Mesenchymal stem cell (in vitro differentiated cells and primary cell): ENCODE data around the gene POLR2J3.
"Not testable (repeated sequence)": the region's sequence is repeated elsewhere in the genome, so short reads cannot be mapped to it uniquely, and the experiment has no call there.

Experiments
- DNase-seq: peaks from one replicate; pipeline ENCODE4 v3.0.0-alpha.2; 2013
- H2AFZ ChIP-seq: one replicate; pipeline ENCODE4 v1.6.1; 2013; ENCODE audit warnings: low read depth, mild to moderate bottlenecking, control low read depth, inconsistent platforms, low read length, moderate library complexity
- H2AK5ac ChIP-seq: 2 replicates; pipeline ENCODE4 v1.6.1; 2013; ENCODE audit warnings: low read length, moderate library complexity, mild to moderate bottlenecking, inconsistent platforms; ENCODE audit not compliant: severe bottlenecking
- H2BK120ac ChIP-seq: one replicate; pipeline ENCODE4 v1.6.1; 2013; ENCODE audit warnings: low read depth, mild to moderate bottlenecking, inconsistent platforms, low read length, moderate library complexity
- H2BK12ac ChIP-seq, 2 experiments: one replicate each; pipeline ENCODE4 v1.6.1; 2013; ENCODE audit warnings: inconsistent platforms in 2 of 2, low read length in 2 of 2, mild to moderate bottlenecking in 2 of 2, moderate library complexity in 2 of 2, control low read depth in 1 of 2
- H2BK15ac ChIP-seq: one replicate; pipeline ENCODE4 v1.6.1; 2013; ENCODE audit warnings: mild to moderate bottlenecking, low read depth, inconsistent platforms; ENCODE audit not compliant: poor library complexity, severe bottlenecking
- H2BK5ac ChIP-seq: 2 replicates; pipeline ENCODE4 v1.6.1; 2013; ENCODE audit warnings: low read depth, mild to moderate bottlenecking, low read length, control low read depth, inconsistent platforms; ENCODE audit not compliant: poor library complexity, severe bottlenecking
- H3K14ac ChIP-seq, 2 experiments: one replicate each; pipeline ENCODE4 v1.6.1; 2013; ENCODE audit warnings: inconsistent platforms in 2 of 2, low read length in 2 of 2, control low read depth in 1 of 2, mild to moderate bottlenecking in 1 of 2, moderate library complexity in 1 of 2
- H3K18ac ChIP-seq, 2 experiments: one replicate each; pipeline ENCODE4 v1.6.1; 2013; ENCODE audit warnings: inconsistent platforms in 2 of 2, low read length in 2 of 2, control low read depth in 1 of 2, low read depth in 1 of 2, mild to moderate bottlenecking in 1 of 2
- H3K23ac ChIP-seq, 2 experiments: one replicate each; pipeline ENCODE4 v1.6.1; 2013; ENCODE audit warnings: inconsistent platforms in 2 of 2, low read length in 2 of 2, mild to moderate bottlenecking in 2 of 2, moderate library complexity in 2 of 2, control low read depth in 1 of 2
- H3K27ac ChIP-seq: 2 replicates; pipeline ENCODE4 v1.5.1; 2013; ENCODE audit warnings: mild to moderate bottlenecking, moderate library complexity, low read length, control low read depth, inconsistent platforms; ENCODE audit not compliant: poor library complexity, severe bottlenecking
- H3K27me3 ChIP-seq, 2 experiments: 2 replicates each; pipeline versions ENCODE4 v1.6.1 to v1.7.0; 2013; ENCODE audit warnings: low read length in 2 of 2, mild to moderate bottlenecking in 2 of 2, moderate library complexity in 2 of 2, control low read depth in 1 of 2, inconsistent platforms in 1 of 2; ENCODE audit not compliant: control insufficient read depth in 1 of 2, insufficient read depth in 1 of 2
- H3K36me3 ChIP-seq, 2 experiments: 2 replicates each; pipeline versions ENCODE4 v1.6.1 to v1.7.0; 2013; ENCODE audit warnings: low read length in 2 of 2, control low read depth in 1 of 2, inconsistent platforms in 1 of 2, low read depth in 1 of 2, mild to moderate bottlenecking in 1 of 2; ENCODE audit not compliant: insufficient read depth in 2 of 2, control insufficient read depth in 1 of 2
- H3K4ac ChIP-seq, 2 experiments: one replicate each; pipeline ENCODE4 v1.6.1; 2013; ENCODE audit warnings: inconsistent platforms in 2 of 2, low read length in 2 of 2, mild to moderate bottlenecking in 2 of 2, moderate library complexity in 2 of 2, control low read depth in 1 of 2, low read depth in 1 of 2
- H3K4me1 ChIP-seq: 2 replicates; pipeline ENCODE4 v1.6.1; 2013; ENCODE audit warnings: low read depth, low read length, control low read depth; ENCODE audit not compliant: control insufficient read depth, insufficient read depth
- H3K4me2 ChIP-seq: 2 replicates; pipeline ENCODE4 v1.6.1; 2013; ENCODE audit warnings: low read length, mild to moderate bottlenecking, inconsistent platforms; ENCODE audit not compliant: poor library complexity, severe bottlenecking
- H3K4me3 ChIP-seq, 2 experiments: 2 replicates each; pipeline versions ENCODE4 v1.5.1 to v1.7.0; 2013; ENCODE audit warnings: low read length in 2 of 2, mild to moderate bottlenecking in 2 of 2, control low read depth in 1 of 2, low read depth in 1 of 2; ENCODE audit not compliant: insufficient read depth in 1 of 2
- H3K79me1 ChIP-seq: replicated peaks from 2 replicates; pipeline ENCODE4 v1.6.1; 2013; ENCODE audit warnings: mild to moderate bottlenecking, control low read depth, low read length, inconsistent platforms; ENCODE audit not compliant: poor library complexity, severe bottlenecking
- H3K9ac ChIP-seq: 2 replicates; pipeline ENCODE4 v1.7.0; 2013; ENCODE audit warnings: mild to moderate bottlenecking, low read length, moderate library complexity
- H3K9me3 ChIP-seq: 2 replicates; pipeline ENCODE4 v1.7.0; 2013; ENCODE audit warnings: mild to moderate bottlenecking, low read length; ENCODE audit not compliant: control insufficient read depth
- H4K8ac ChIP-seq: one replicate; pipeline ENCODE4 v1.6.1; 2013; ENCODE audit warnings: inconsistent platforms, mild to moderate bottlenecking, low read length, moderate library complexity
- H4K91ac ChIP-seq: one replicate; pipeline ENCODE4 v1.6.1; 2013; ENCODE audit warnings: mild to moderate bottlenecking, low read length, inconsistent platforms
- WGBS: methylation state at CpG from one replicate; pipeline ENCODE4 v1.1.7; 2013; ENCODE audit warnings: mixed read lengths; 5-methylcytosine and 5-hydroxymethylcytosine counted together

Gene POLR2J3

DNA sequence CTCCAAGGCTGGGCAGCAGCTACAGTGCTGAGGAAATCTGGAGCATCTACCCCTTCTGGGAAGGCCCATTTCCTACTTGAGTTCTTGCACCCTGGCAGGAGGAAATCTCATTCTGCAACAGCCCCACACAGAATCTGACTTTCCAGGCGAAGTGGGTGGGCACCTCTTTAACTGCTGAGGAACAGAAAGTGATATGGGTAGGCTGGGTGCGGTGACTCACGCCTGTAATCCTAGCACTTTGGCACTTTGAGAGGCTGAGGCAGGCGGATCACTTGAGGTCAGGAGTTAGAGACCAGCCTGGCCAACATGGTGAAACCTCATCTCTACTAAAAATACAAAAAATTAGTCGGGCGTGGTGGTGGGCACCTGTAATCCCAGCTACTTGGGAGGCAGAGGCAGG lies 2.2 kb upstream of the POLR2J3 start:
- not testable (repeated sequence) for H3K4me2 ChIP-seq, H3K9me3 ChIP-seq, H2AK5ac ChIP-seq, H2BK12ac ChIP-seq, H3K4me1 ChIP-seq, H3K14ac ChIP-seq, H3K79me1 ChIP-seq, H2BK5ac ChIP-seq, H3K4ac ChIP-seq, H2BK15ac ChIP-seq, H3K9ac ChIP-seq, DNase-seq, H2AFZ ChIP-seq, H4K91ac ChIP-seq, H4K8ac ChIP-seq, H3K18ac ChIP-seq, H3K23ac ChIP-seq, H3K36me3 ChIP-seq, H3K27me3 ChIP-seq, H3K4me3 ChIP-seq, H2BK120ac ChIP-seq, H3K27ac ChIP-seq
- WGBS = no CpG with 5 or more reads among the region's 6 CpGs

DNA sequence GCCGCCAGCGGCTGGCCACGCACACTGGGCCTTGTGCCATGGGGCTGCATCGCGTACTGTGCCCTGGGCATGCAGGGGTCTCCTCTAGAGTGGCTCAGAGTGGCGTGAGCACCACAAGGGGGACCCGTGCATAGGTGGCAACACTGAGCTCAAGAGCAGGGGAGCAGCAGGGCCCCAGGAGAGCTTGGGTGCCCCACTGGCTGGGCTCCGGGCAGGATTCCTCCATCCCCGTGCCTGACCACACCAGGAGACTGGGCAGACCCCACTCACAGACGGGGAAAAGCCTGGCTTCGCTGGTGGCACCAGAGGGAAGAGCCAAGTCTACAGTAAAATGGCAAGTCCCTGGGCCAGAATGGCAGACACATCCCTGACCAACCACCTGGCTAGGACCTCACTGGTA lies 3.8 kb downstream of the POLR2J3 start:
- not testable (repeated sequence) for H4K91ac ChIP-seq, H3K9me3 ChIP-seq, H3K18ac ChIP-seq, H3K36me3 ChIP-seq, H3K23ac ChIP-seq, H2AFZ ChIP-seq, H3K9ac ChIP-seq, H3K14ac ChIP-seq, H3K4me1 ChIP-seq, H4K8ac ChIP-seq, H3K4me3 ChIP-seq, H2BK120ac ChIP-seq, H2BK5ac ChIP-seq, H3K27ac ChIP-seq, H2BK15ac ChIP-seq, H3K27me3 ChIP-seq, H3K79me1 ChIP-seq, H3K4ac ChIP-seq, H2BK12ac ChIP-seq, DNase-seq, H3K4me2 ChIP-seq, H2AK5ac ChIP-seq
- no CpG with 5 or more reads among the region's 11 CpGs for WGBS

DNA sequence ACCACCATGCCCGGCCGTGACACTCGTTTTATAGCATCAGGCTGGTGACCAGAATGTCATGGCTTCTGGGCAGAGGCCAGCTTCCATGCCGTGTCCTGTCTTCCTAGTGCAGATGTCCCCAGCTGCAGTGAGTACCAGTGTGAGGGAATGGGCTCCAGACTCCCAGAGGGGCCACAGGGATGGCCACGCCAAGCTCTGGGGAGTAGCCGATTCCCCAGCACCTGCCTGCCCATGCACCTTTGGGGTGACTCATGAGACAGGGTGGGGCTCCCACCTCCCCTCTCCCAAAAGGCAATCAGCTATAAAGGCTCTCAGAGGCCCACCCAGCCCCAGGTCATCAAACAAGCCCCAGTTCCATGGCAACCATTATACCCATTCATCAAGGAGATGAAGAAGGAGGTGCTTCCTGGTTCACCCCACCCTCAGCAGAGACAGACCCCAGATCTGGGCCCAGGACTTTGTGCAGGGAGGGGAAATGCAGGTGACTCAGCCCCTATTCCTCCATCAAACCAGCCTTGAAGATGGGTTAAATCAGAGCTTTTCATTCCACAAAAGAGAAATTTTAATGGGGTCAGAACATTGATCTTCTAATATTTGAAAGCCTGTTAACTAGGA lies 21.5 kb downstream of the POLR2J3 start, which contains the start of gene SPDYE2:
TSS of gene SPDYE2 (plus strand) at position 419 of the 615 bp plus-strand sequence. CDS start 2,030 bp downstream, outside the sequence.
- not testable (repeated sequence) for H2AFZ ChIP-seq, H2BK15ac ChIP-seq, H4K91ac ChIP-seq, H3K23ac ChIP-seq, H3K9me3 ChIP-seq, DNase-seq, H2BK5ac ChIP-seq, H3K27ac ChIP-seq, H3K4ac ChIP-seq, H2BK12ac ChIP-seq, H3K4me2 ChIP-seq, H3K14ac ChIP-seq, H3K18ac ChIP-seq, H3K79me1 ChIP-seq, H2AK5ac ChIP-seq, H3K4me1 ChIP-seq, H3K36me3 ChIP-seq, H2BK120ac ChIP-seq, H3K4me3 ChIP-seq, H3K27me3 ChIP-seq, H4K8ac ChIP-seq, H3K9ac ChIP-seq
- no CpG with 5 or more reads among the region's 6 CpGs for WGBS

DNA sequence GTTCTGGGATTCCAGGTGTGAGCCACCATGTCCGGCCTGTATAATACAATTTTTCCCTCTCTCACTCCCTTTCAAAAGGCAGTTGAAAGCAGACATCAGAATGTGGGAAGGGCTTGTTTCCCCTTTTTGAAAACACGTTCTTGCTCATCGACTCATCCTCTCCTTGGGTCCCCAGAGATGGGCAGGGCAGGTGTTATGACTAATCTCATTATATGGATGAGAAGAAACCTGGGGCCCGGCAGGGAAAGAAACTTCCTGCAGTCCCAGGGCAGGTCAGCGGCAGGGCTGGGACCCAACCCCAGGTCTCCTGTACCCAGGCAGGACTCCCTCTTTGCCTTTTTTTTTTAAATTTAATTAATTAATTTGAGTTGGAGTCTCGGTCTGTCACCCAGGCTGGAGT lies 26.0 kb downstream of the POLR2J3 start:
- not testable (repeated sequence) for H2BK120ac ChIP-seq, H3K23ac ChIP-seq, H3K79me1 ChIP-seq, H3K4me2 ChIP-seq, H3K9ac ChIP-seq, H4K91ac ChIP-seq, H3K27me3 ChIP-seq, H2AFZ ChIP-seq, H3K18ac ChIP-seq, H3K14ac ChIP-seq, H3K27ac ChIP-seq, H3K9me3 ChIP-seq, H3K4ac ChIP-seq, DNase-seq, H2BK5ac ChIP-seq, H4K8ac ChIP-seq, H3K36me3 ChIP-seq, H2BK12ac ChIP-seq, H2BK15ac ChIP-seq, H2AK5ac ChIP-seq, H3K4me1 ChIP-seq, H3K4me3 ChIP-seq
- WGBS = no CpG with 5 or more reads among the region's 6 CpGs
